ENCODE data around the gene PHF20. TPM values are rescaled to one million over a fixed set of nuclear protein-coding genes. Genes with fewer than 3 reads are reported as not detected.
A peak's percentile ranks its signal among the peaks of the same experiment; 100 is the strongest.

Gene PHF20
- total and polyA plus RNA-seq, 4 donors, result 17.5 to 51.5 (median 32.6) TPM

DNA sequence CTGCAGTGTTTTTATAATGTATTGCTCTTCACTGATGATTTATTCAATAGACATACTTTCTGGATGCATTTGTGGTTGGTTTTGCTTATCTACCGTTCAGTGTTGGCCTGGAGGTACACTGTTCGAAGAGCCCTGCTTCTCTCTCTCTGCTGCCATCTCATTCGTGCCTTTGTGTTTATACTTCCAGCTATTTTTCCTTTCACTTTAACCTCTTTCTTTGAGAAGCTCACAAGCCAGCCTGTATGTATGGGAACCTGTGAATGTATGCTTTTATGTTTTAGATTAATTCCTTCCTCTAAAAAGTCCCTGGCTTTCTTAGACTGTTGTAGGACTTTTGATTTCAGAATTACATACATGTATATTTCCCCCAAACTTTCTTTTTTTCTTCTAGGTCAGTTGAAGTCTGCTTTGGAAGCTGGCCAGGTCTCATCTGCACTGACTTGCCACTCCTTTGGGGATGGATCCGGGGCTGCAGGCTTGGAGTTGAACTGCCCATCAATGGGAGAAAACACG is 99.5 kb downstream of the PHF20 start:
- 45 to 61% methylated on average over 5 of the region's 5 CpGs for WGBS, 2 donors
- peak; percentile 29 to 50 (median 40) for DNase-seq
- Histone ChIP-seq H3K27ac (ENCODE audit: low read depth in 1 of 2, low read length in 1 of 2) (peak overlapping the region; percentile 29 to 31), H3K4me1 (ENCODE audit: control insufficient read depth in 5 of 5, insufficient read depth in 5 of 5, low read length in 5 of 5) (peaks cover 0 to 13% (median 0%) of the 10 kb centered on the region in 5 donors), H3K36me3 (ENCODE audit: control insufficient read depth in 4 of 4, insufficient read depth in 4 of 4, low read length in 4 of 4) (peaks cover 0 to 8% (median 2%) of the 10 kb centered on the region in 4 donors), H3K9ac (ENCODE audit: insufficient read depth in 1 of 2, low read length in 2 of 2) (peak overlapping the region in 1 of 2 donors; percentile 76), H3K27me3 (ENCODE audit: control insufficient read depth in 3 of 3, insufficient read depth in 3 of 3, low read length in 2 of 3) (no peaks in the 10 kb centered on the region), H3K9me3 (ENCODE audit: control insufficient read depth in 4 of 4, insufficient read depth in 3 of 4, low read length in 3 of 4) (no peaks in the 10 kb centered on the region), H3K4me3 (no peak overlapping the region)
- TF ChIP-seq, protein P1, sequence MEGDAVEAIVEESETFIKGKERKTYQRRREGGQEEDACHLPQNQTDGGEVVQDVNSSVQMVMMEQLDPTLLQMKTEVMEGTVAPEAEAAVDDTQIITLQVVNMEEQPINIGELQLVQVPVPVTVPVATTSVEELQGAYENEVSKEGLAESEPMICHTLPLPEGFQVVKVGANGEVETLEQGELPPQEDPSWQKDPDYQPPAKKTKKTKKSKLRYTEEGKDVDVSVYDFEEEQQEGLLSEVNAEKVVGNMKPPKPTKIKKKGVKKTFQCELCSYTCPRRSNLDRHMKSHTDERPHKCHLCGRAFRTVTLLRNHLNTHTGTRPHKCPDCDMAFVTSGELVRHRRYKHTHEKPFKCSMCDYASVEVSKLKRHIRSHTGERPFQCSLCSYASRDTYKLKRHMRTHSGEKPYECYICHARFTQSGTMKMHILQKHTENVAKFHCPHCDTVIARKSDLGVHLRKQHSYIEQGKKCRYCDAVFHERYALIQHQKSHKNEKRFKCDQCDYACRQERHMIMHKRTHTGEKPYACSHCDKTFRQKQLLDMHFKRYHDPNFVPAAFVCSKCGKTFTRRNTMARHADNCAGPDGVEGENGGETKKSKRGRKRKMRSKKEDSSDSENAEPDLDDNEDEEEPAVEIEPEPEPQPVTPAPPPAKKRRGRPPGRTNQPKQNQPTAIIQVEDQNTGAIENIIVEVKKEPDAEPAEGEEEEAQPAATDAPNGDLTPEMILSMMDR (IDR thresholded peaks at IDR 0.05; ENCODE audit: control extremely low read depth, extremely low read depth), result no peak
- ATAC-seq (ENCODE audit: insufficient read depth, low FRiP score), result no peak

DNA sequence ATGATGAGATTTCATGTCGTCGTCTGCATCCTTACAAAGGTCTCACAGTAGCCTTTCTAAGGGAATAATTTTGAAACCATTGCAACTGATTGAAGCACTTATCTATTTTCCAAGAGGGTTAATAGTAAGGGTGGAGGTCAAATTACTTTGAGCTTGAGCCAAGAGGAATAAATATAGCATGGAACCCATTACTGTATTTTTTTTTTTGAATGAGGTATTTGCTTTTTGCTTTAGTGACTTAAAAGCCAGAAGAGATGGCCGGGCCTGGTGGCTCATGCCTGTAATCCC is 104.2 kb downstream of the PHF20 start:
- TF ChIP-seq, protein P1 (IDR thresholded peaks at IDR 0.05; ENCODE audit: control extremely low read depth, extremely low read depth), result no peak
- ATAC-seq (ENCODE audit: insufficient read depth, low FRiP score) (no peak), DNase-seq (no peak)
- Histone ChIP-seq H3K9ac (ENCODE audit: insufficient read depth in 1 of 2, low read length in 2 of 2) (no peak overlapping the region), H3K9me3 (ENCODE audit: control insufficient read depth in 4 of 4, insufficient read depth in 3 of 4, low read length in 3 of 4) (no peaks in the 10 kb centered on the region), H3K4me3 (no peak overlapping the region), H3K4me1 (ENCODE audit: control insufficient read depth in 5 of 5, insufficient read depth in 5 of 5, low read length in 5 of 5) (peaks cover 0 to 8% (median 0%) of the 10 kb centered on the region in 5 donors), H3K27ac (ENCODE audit: low read depth in 1 of 2, low read length in 1 of 2) (peak overlapping the region in 1 of 2 donors; percentile 72), H3K36me3 (ENCODE audit: control insufficient read depth in 4 of 4, insufficient read depth in 4 of 4, low read length in 4 of 4) (peaks cover 0 to 5% (median 2%) of the 10 kb centered on the region in 4 donors), H3K27me3 (ENCODE audit: control insufficient read depth in 3 of 3, insufficient read depth in 3 of 3, low read length in 2 of 3) (no peaks in the 10 kb centered on the region)
- WGBS, 2 donors, result 91 to 97% methylated on average over 3 of the region's 3 CpGs

DNA sequence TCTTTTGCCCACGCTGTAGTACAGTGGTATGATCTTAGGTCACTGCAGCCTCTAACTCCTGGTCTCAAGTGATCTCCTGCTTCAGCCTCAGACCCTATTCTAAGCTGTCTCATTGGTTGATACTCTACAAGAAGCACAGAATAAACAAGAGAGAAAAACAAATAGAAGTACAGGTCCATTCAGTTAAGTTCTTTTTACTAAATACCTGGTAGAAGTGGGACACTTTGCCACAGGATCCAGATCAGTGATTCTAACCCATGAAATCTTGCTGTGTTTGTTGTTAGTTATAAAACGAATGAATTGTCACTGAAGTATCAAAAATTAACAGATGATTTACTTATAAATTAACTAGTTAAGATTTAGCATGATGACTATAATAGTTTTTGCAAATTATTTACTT is 105.8 kb downstream of the PHF20 start:
- TF ChIP-seq, protein P1 (IDR thresholded peaks at IDR 0.05; ENCODE audit: control extremely low read depth, extremely low read depth), result no peak
- H3K9me3 ChIP-seq (ENCODE audit: control insufficient read depth in 4 of 4, insufficient read depth in 3 of 4, low read length in 3 of 4), result no peaks in the 10 kb centered on the region
- ATAC-seq (ENCODE audit: insufficient read depth, low FRiP score) (no peak), DNase-seq (no peak)
- H3K36me3 ChIP-seq (ENCODE audit: control insufficient read depth in 4 of 4, insufficient read depth in 4 of 4, low read length in 4 of 4), result peaks cover 0 to 5% (median 3%) of the 10 kb centered on the region in 4 donors
- peaks cover 0 to 3% (median 0%) of the 10 kb centered on the region in 5 donors for H3K4me1 ChIP-seq (ENCODE audit: control insufficient read depth in 5 of 5, insufficient read depth in 5 of 5, low read length in 5 of 5)
- no peak overlapping the region for H3K4me3 ChIP-seq
- WGBS, 2 donors, result 85 to 93% methylated on average over 2 of the region's 2 CpGs
- no peaks in the 10 kb centered on the region for H3K27me3 ChIP-seq (ENCODE audit: control insufficient read depth in 3 of 3, insufficient read depth in 3 of 3, low read length in 2 of 3)
- no peak overlapping the region for H3K27ac ChIP-seq (ENCODE audit: low read depth in 1 of 2, low read length in 1 of 2)
- H3K9ac ChIP-seq (ENCODE audit: insufficient read depth in 1 of 2, low read length in 2 of 2), result no peak overlapping the region

DNA sequence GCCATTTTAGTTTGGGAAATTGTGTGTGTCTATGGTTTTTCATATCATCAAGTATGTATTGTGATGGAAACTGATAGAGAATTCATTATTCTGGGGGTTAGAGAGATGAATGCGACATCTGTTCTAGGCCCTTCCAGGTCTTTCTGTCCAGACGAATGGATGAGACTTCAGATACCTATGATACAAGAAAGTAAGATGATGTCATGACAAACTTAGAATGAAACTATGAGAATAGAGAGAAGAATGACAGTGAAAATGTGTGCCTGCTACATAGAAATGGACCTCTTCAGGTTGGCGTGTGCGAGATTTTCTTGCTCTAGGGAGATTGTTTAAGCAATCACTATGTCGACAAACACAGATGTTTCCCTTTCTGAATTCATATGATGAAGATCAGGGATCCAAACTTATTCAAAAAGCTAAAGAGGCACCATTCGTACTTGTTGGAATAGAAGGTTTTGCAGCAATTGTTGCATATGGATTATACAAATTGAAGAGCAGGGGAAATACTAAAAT is 106.4 kb downstream of the PHF20 start:
- H3K27me3 ChIP-seq (ENCODE audit: control insufficient read depth in 3 of 3, insufficient read depth in 3 of 3, low read length in 2 of 3), result no peaks in the 10 kb centered on the region
- H3K36me3 ChIP-seq (ENCODE audit: control insufficient read depth in 4 of 4, insufficient read depth in 4 of 4, low read length in 4 of 4), result peaks cover 0 to 5% (median 3%) of the 10 kb centered on the region in 4 donors
- no peak overlapping the region for H3K9ac ChIP-seq (ENCODE audit: insufficient read depth in 1 of 2, low read length in 2 of 2)
- H3K4me3 ChIP-seq, result no peak overlapping the region
- no peak overlapping the region for H3K27ac ChIP-seq (ENCODE audit: low read depth in 1 of 2, low read length in 1 of 2)
- no peak for ATAC-seq (ENCODE audit: insufficient read depth, low FRiP score)
- TF ChIP-seq, protein P1 (IDR thresholded peaks at IDR 0.05; ENCODE audit: control extremely low read depth, extremely low read depth), result no peak
- WGBS, 2 donors, result 93 to 97% methylated on average over 6 of the region's 6 CpGs
- no peak for DNase-seq
- peaks cover 0 to 3% (median 0%) of the 10 kb centered on the region in 5 donors for H3K4me1 ChIP-seq (ENCODE audit: control insufficient read depth in 5 of 5, insufficient read depth in 5 of 5, low read length in 5 of 5)
- no peaks in the 10 kb centered on the region for H3K9me3 ChIP-seq (ENCODE audit: control insufficient read depth in 4 of 4, insufficient read depth in 3 of 4, low read length in 3 of 4)
